K562 (cell line): ENCODE results near the gene POLR3E. TPM values are rescaled to one million over a fixed set of nuclear protein-coding genes. Genes with fewer than 3 reads are reported as not detected.

Experiments used
- ATAC-seq: fragments of 200-7000 bp; cut with Tn5 transposase; 3 replicates; pipeline ENCODE4 v1.9.1; 2020; ENCODE audit warnings: moderate library complexity
- BruUV-seq: library from RNA; stranded (reverse); fragments of 400-500 nt; replicated peaks from 2 replicates; lab custom pipeline; 2021; lab: Mats Ljungman, UMichigan
- CTCF ChIA-PET: fragments of 300-600 bp; formaldehyde crosslinking; extraction: SDS; loops from one replicate; lab custom pipeline; 2021; ENCODE audit warnings: low intra/inter-chr PET ratio; lab: Yijun Ruan, JAX
- POLR2A ChIA-PET: fragments of 300-600, 350-650 bp; sonication (Branson Sonifier 250); formaldehyde crosslinking; extraction: SDS; loops from one replicate; lab custom pipeline; 2021; ENCODE audit warnings: antibody characterized with exemption, inconsistent platforms; lab: Yijun Ruan, JAX
- DNase-seq, 4 experiments: peaks; one replicate each; pipeline versions ENCODE4 v3.0.0 to v3.0.0-alpha.2; 2011 to 2018; ENCODE audit warnings: low spot score in 3 of 4, mixed read lengths in 3 of 4; ENCODE audit errors: extremely low read depth in 1 of 4
- FAIRE-seq: peaks from 2 replicates; lab custom pipeline; 2011; peaks lifted over from hg19 to GRCh38; lab: Jason Lieb, UNC
- H2AFZ ChIP-seq: 2 replicates; pipeline ENCODE4 v1.6.0; 2011; ENCODE audit warnings: low read depth, low read length, control low read depth, inconsistent platforms
- H3K27ac ChIP-seq: fragments of 200-600 bp; 3 replicates; pipeline ENCODE4 v1.8.0; 2011; ENCODE audit warnings: low read depth, mild to moderate bottlenecking, control low read depth, inconsistent platforms, low read length, moderate library complexity, mixed read lengths; ENCODE audit errors: extremely low read depth
- H3K27me3 ChIP-seq, 2 experiments: fragments of 300-600 bp in 1 of 2; 2 replicates in 1 of 2; 3 replicates in 1 of 2; pipeline versions ENCODE4 v1.6.0 to v1.8.0; 2011; ENCODE audit warnings: inconsistent platforms in 2 of 2, low read length in 2 of 2, mild to moderate bottlenecking in 1 of 2, mixed read lengths in 1 of 2, moderate library complexity in 1 of 2; ENCODE audit not compliant: control insufficient read depth in 2 of 2, insufficient read depth in 2 of 2
- H3K36me3 ChIP-seq: fragments of 300-600 bp; 3 replicates; pipeline ENCODE4 v1.8.0; 2011; ENCODE audit warnings: mild to moderate bottlenecking, low read length, inconsistent platforms; ENCODE audit not compliant: control insufficient read depth, insufficient read depth
- H3K4me1 ChIP-seq, 2 experiments: fragments of 200-600 bp in 1 of 2; replicated peaks in 1 of 2; 2 replicates in 1 of 2; 3 replicates in 1 of 2; pipeline versions ENCODE4 v1.5.1 to v1.8.0; 2011; ENCODE audit warnings: inconsistent platforms in 2 of 2, low read length in 2 of 2, mild to moderate bottlenecking in 1 of 2, mixed read lengths in 1 of 2, moderate library complexity in 1 of 2; ENCODE audit not compliant: control insufficient read depth in 2 of 2, insufficient read depth in 2 of 2
- H3K4me2 ChIP-seq: 2 replicates; pipeline ENCODE4 v1.6.1; 2011; ENCODE audit warnings: low read length, control low read depth, inconsistent platforms, mixed read lengths; ENCODE audit not compliant: insufficient read depth
- H3K4me3 ChIP-seq: fragments of 200-600 bp; sonication (generic), shearing (Covaris generic); 2 replicates; pipeline ENCODE4 v1.5.1; 2016; ENCODE audit warnings: control low read depth, inconsistent platforms
- H3K79me2 ChIP-seq: fragments of 200-600 bp; 3 replicates; pipeline ENCODE4 v1.8.0; 2011; ENCODE audit warnings: low read length, inconsistent platforms; ENCODE audit not compliant: control insufficient read depth, insufficient read depth
- H3K9ac ChIP-seq, 2 experiments: 2 replicates each; pipeline versions ENCODE4 v1.6.0 to v1.6.1; 2011; ENCODE audit warnings: low read depth in 2 of 2, low read length in 2 of 2, control low read depth in 1 of 2, inconsistent platforms in 1 of 2, mild to moderate bottlenecking in 1 of 2, mixed read lengths in 1 of 2; ENCODE audit not compliant: insufficient read depth in 1 of 2
- H3K9me1 ChIP-seq: one replicate; pipeline ENCODE4 v1.6.0; 2011; ENCODE audit warnings: inconsistent platforms, mild to moderate bottlenecking, low read length, moderate library complexity; ENCODE audit not compliant: control insufficient read depth, insufficient read depth
- H3K9me3 ChIP-seq: replicated peaks from 2 replicates; pipeline ENCODE4 v1.5.1; 2011; ENCODE audit warnings: low read depth, low read length, inconsistent platforms; ENCODE audit not compliant: control insufficient read depth, insufficient read depth
- H4K20me1 ChIP-seq: replicated peaks from 2 replicates; pipeline ENCODE4 v1.6.1; 2011; ENCODE audit warnings: low read length, inconsistent platforms, mixed read lengths; ENCODE audit not compliant: control insufficient read depth, insufficient read depth
- CBX5 ChIP-seq: IDR thresholded peaks from 2 replicates; pipeline ENCODE4 v1.6.1; 2014; ENCODE audit warnings: low read depth, borderline replicate concordance
- CREM ChIP-seq: IDR thresholded peaks from 2 replicates; pipeline ENCODE4 v1.6.1; 2014; ENCODE audit warnings: antibody characterized with exemption, low read depth
- RBM17 ChIP-seq: fragments of 200-400 bp; formaldehyde crosslinking; IDR thresholded peaks from 2 replicates; pipeline ENCODE4 v1.6.1; 2017; ENCODE audit warnings: low read depth, mild to moderate bottlenecking, low read length, borderline replicate concordance
- SAP30 ChIP-seq: fragments of 200-600 bp; sonication (generic); IDR thresholded peaks from 2 replicates; pipeline ENCODE4 v1.6.1; 2012; ENCODE audit warnings: borderline replicate concordance, low read depth, mild to moderate bottlenecking, moderate library complexity, low read length, control low read depth, inconsistent platforms; ENCODE audit not compliant: insufficient read depth, poor library complexity, severe bottlenecking
- ZNF175 ChIP-seq: fragments of 200-800 bp; sonication (Bioruptor generic); IDR thresholded peaks from 2 replicates; pipeline ENCODE4 v1.6.1; 2016; ENCODE audit warnings: low read depth, mild to moderate bottlenecking, missing genetic modification characterization, missing compliant biosample characterization
- ZNF263 ChIP-seq: sonication (generic); formaldehyde crosslinking; IDR thresholded peaks from 2 replicates; pipeline ENCODE4 v1.8.0; 2022; ENCODE audit warnings: mild to moderate bottlenecking, missing genetic modification reagents, borderline replicate concordance
- ZNF280A ChIP-seq: fragments of 450-650 bp; IDR thresholded peaks from 2 replicates; pipeline ENCODE4 v1.6.1; 2018; ENCODE audit warnings: mild to moderate bottlenecking, low read depth; ENCODE audit not compliant: partially characterized antibody
- in situ Hi-C: fragments of 300-500 bp; cut with MboI; formaldehyde crosslinking; loops from 4 replicates; pipeline ENCODE4 v1.15.0; 2018; ENCODE audit warnings: inconsistent platforms, mixed read lengths
- intact Hi-C: fragments of 100-400 bp; cut with micrococcal nuclease; formaldehyde crosslinking; loops from 2 replicates; pipeline ENCODE4 v1.14.2; 2022
- polyA plus RNA-seq, 8 experiments: library from polyadenylated mRNA; depleted of rRNA in 4 of 8; stranded (reverse) in 5 of 8; unstranded in 3 of 8; fragments of >200 nt; fragmentation: Nextera tagmentation in 2 of 8; fragmentation: Illumina TruSeq in 1 of 8; extraction: Ambion mirVana in 2 of 8; extraction: Trizol in 1 of 8; gene quantifications; 2 replicates each; pipeline versions ENCODE4 v1.2.1 to v1.2.3, GENCODE V29; 2011 to 2014; ENCODE audit warnings: inconsistent platforms in 1 of 8, missing spikeins in 1 of 8
- total RNA-seq, 7 experiments: library from RNA; depleted of rRNA in 6 of 7; stranded (reverse); fragments of >200 nt in 6 of 7; fragmentation: Illumina TruSeq in 2 of 7; extraction: Trizol in 2 of 7; gene quantifications; 2 replicates each; pipeline versions ENCODE4 v1.2.1 to v1.2.3, GENCODE V29; 2011 to 2021; ENCODE audit warnings: low replicate concordance in 1 of 7
- TF ChIP-seq, protein P1 (sequence below): fragments of 250-450 bp; sonication (Bioruptor Pico); IDR thresholded peaks from 2 replicates; pipeline ENCODE4 v1.4.0; 2020; ENCODE audit warnings: mild to moderate bottlenecking
- TF ChIP-seq, protein P2 (sequence below), 2 experiments: fragments of 450-650 bp; formaldehyde crosslinking in 1 of 2; IDR thresholded peaks; 2 replicates each; pipeline versions ENCODE4 v1.4.0 to v1.6.1; 2014 to 2020; ENCODE audit warnings: mild to moderate bottlenecking in 2 of 2, borderline replicate concordance in 1 of 2, low read depth in 1 of 2

Gene POLR3E
- total and polyA plus RNA-seq, 9 of the 15 experiments (the other 6 are each of a cell fraction or from before 2014, with no cell fraction given), result 17.7 to 151 (median 82.6) TPM

- H3K9me1 ChIP-seq, result no peaks in the 10 kb centered on the region
- no TSS peak for BruUV-seq
- FAIRE-seq, result no peak
- no peak overlapping the region for H3K9ac ChIP-seq
- H3K4me3 ChIP-seq, result no peak overlapping the region
- in situ Hi-C loops, result no loop called here
- H3K4me1 ChIP-seq, result no peaks in the 10 kb centered on the region
- no peak for ATAC-seq
- no peak overlapping the region for H3K27ac ChIP-seq
- no peak for DNase-seq
- CTCF ChIA-PET, result no interaction called here
- no peak overlapping the region for H3K4me2 ChIP-seq
- H3K9me3 ChIP-seq, result peaks cover 7% of the 10 kb centered on the region
- H4K20me1 ChIP-seq, result no peaks in the 10 kb centered on the region
- peaks cover 42% of the 10 kb centered on the region for H3K36me3 ChIP-seq
- POLR2A ChIA-PET, result interaction anchor here (0.7 to 0.9 kb wide), 2 partner anchors 13 to 16 kb away, joined by 3 read pairs; no protein-coding TSS in a partner anchor
- H3K79me2 ChIP-seq, result no peaks in the 10 kb centered on the region
- H2AFZ ChIP-seq, result no peak overlapping the region
- intact Hi-C loops, result no loop called here
- no peaks in the 10 kb centered on the region for H3K27me3 ChIP-seq
- no peak for TF ChIP-seq CREM
- TF ChIP-seq RBM17, result no peak
- TF ChIP-seq, protein P1, sequence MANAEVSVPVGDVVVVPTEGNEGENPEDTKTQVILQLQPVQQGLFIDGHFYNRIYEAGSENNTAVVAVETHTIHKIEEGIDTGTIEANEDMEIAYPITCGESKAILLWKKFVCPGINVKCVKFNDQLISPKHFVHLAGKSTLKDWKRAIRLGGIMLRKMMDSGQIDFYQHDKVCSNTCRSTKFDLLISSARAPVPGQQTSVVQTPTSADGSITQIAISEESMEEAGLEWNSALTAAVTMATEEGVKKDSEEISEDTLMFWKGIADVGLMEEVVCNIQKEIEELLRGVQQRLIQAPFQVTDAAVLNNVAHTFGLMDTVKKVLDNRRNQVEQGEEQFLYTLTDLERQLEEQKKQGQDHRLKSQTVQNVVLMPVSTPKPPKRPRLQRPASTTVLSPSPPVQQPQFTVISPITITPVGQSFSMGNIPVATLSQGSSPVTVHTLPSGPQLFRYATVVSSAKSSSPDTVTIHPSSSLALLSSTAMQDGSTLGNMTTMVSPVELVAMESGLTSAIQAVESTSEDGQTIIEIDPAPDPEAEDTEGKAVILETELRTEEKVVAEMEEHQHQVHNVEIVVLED (CRISPR knock-in tag), result no peak
- TF ChIP-seq SAP30, result no peak
- no peak for TF ChIP-seq ZNF263 (CRISPR knock-in tag)
- TF ChIP-seq CBX5, result no peak
- no peak for TF ChIP-seq ZNF280A
- no peak for TF ChIP-seq ZNF175
- TF ChIP-seq, protein P2, sequence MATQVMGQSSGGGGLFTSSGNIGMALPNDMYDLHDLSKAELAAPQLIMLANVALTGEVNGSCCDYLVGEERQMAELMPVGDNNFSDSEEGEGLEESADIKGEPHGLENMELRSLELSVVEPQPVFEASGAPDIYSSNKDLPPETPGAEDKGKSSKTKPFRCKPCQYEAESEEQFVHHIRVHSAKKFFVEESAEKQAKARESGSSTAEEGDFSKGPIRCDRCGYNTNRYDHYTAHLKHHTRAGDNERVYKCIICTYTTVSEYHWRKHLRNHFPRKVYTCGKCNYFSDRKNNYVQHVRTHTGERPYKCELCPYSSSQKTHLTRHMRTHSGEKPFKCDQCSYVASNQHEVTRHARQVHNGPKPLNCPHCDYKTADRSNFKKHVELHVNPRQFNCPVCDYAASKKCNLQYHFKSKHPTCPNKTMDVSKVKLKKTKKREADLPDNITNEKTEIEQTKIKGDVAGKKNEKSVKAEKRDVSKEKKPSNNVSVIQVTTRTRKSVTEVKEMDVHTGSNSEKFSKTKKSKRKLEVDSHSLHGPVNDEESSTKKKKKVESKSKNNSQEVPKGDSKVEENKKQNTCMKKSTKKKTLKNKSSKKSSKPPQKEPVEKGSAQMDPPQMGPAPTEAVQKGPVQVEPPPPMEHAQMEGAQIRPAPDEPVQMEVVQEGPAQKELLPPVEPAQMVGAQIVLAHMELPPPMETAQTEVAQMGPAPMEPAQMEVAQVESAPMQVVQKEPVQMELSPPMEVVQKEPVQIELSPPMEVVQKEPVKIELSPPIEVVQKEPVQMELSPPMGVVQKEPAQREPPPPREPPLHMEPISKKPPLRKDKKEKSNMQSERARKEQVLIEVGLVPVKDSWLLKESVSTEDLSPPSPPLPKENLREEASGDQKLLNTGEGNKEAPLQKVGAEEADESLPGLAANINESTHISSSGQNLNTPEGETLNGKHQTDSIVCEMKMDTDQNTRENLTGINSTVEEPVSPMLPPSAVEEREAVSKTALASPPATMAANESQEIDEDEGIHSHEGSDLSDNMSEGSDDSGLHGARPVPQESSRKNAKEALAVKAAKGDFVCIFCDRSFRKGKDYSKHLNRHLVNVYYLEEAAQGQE (IDR thresholded peaks at IDR 0.05; ENCODE audit: borderline replicate concordance), result no peak
- TF ChIP-seq, protein P2 (CRISPR knock-in tag; IDR thresholded peaks at IDR 0.05; ENCODE audit: low read depth), result no peak
These were observed 39.8 kb downstream of the POLR3E start for GRCh38 chr16:22337045-22337444.
